Karpas-422 (cell line): ENCODE measurements around the gene IL16. TPM values are rescaled to one million over a fixed set of nuclear protein-coding genes. Genes with fewer than 3 reads are reported as not detected.

Source experiments
- DNase-seq: peaks from one replicate; pipeline ENCODE4 v3.0.0-alpha.2; 2015
- H2AFZ ChIP-seq: fragments of 200-600 bp; sonication (generic); 2 replicates; pipeline ENCODE4 v1.6.1; 2014; ENCODE audit warnings: antibody characterized with exemption, low read length, mixed read lengths
- H3K27ac ChIP-seq: fragments of 200-600 bp; sonication (generic); 2 replicates; pipeline ENCODE4 v1.5.1; 2014; ENCODE audit warnings: mild to moderate bottlenecking, low read length, moderate library complexity
- H3K27me3 ChIP-seq: fragments of 200-600 bp; sonication (generic); 2 replicates; pipeline ENCODE4 v1.6.1; 2014; ENCODE audit warnings: low read length, mixed read lengths
- H3K36me3 ChIP-seq: fragments of 200-600 bp; sonication (generic); 2 replicates; pipeline ENCODE4 v1.6.1; 2014; ENCODE audit warnings: low read length, mixed read lengths; ENCODE audit not compliant: insufficient read depth
- H3K4me1 ChIP-seq: fragments of 200-600 bp; sonication (generic); 2 replicates; pipeline ENCODE4 v1.6.1; 2014; ENCODE audit warnings: mild to moderate bottlenecking, low read length, mixed read lengths
- H3K4me2 ChIP-seq: fragments of 200-600 bp; sonication (generic); 2 replicates; pipeline ENCODE4 v1.6.1; 2014; ENCODE audit warnings: low read length, low read depth, mild to moderate bottlenecking; ENCODE audit not compliant: poor library complexity, severe bottlenecking
- H3K4me3 ChIP-seq: fragments of 200-600 bp; sonication (generic); 2 replicates; pipeline ENCODE4 v1.5.1; 2014; ENCODE audit warnings: mild to moderate bottlenecking, antibody characterized with exemption, low read length, mixed read lengths
- H3K79me2 ChIP-seq: fragments of 200-600 bp; sonication (generic); 2 replicates; pipeline ENCODE4 v1.6.1; 2014; ENCODE audit warnings: mild to moderate bottlenecking, low read length, mixed read lengths
- H3K9ac ChIP-seq: fragments of 200-600 bp; sonication (generic); 2 replicates; pipeline ENCODE4 v1.6.0; 2014; ENCODE audit warnings: low read length
- H3K9me2 ChIP-seq: fragments of 200-600 bp; sonication (generic), shearing (Covaris generic); replicated peaks from 2 replicates; pipeline ENCODE4 v1.6.0; 2014; ENCODE audit warnings: mild to moderate bottlenecking, low read length, moderate library complexity; ENCODE audit not compliant: insufficient read depth
- H3K9me3 ChIP-seq: fragments of 300-700, 200-600 bp; sonication (generic); 2 replicates; pipeline ENCODE4 v1.6.1; 2014; ENCODE audit warnings: low read length, mixed read lengths
- H4K20me1 ChIP-seq: fragments of 200-600 bp; sonication (generic); 2 replicates; pipeline ENCODE4 v1.6.1; 2014; ENCODE audit warnings: mild to moderate bottlenecking, antibody characterized with exemption, low read length, low read depth; ENCODE audit not compliant: insufficient read depth
- total RNA-seq: library from RNA; depleted of rRNA; stranded (reverse); fragments of >200 nt; shearing (Covaris generic); gene quantifications from 2 replicates; pipeline ENCODE4 v1.2.3, GENCODE V29; 2014; ENCODE audit warnings: low replicate concordance

IL16 gene
- total RNA-seq, 1 experiment from 2014 or later, result 3.3 TPM

DNA sequence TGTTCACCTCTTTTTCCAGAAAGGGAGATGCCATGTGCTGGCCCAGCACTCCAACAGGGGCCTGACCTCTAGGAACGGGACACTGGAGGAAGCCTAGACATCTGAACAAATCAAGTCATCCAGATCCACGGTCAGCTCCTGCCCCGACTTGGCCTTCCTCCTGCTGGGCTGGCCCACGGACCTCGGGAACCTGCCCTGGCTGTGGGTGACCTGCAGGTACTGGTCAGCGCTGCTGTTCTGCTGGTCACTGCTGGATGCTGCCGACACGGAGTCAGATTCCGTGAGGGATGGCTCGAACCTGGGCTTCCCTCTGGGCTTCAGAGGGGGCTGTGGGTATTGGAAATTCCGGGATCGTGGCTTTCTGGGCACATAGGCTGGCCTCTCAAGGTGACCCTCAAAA, 135.6 kb downstream of the IL16 start:
- H3K4me1 ChIP-seq, result no peaks in the 10 kb centered on the region
- DNase-seq, result no peak
- no peaks in the 10 kb centered on the region for H3K9me2 ChIP-seq
- H2AFZ ChIP-seq, result no peak overlapping the region
- no peak overlapping the region for H3K9ac ChIP-seq
- H3K27me3 ChIP-seq, result no peaks in the 10 kb centered on the region
- no peak overlapping the region for H3K4me3 ChIP-seq
- H3K9me3 ChIP-seq, result no peaks in the 10 kb centered on the region
- H3K79me2 ChIP-seq, result no peaks in the 10 kb centered on the region
- H3K27ac ChIP-seq, result no peak overlapping the region
- H4K20me1 ChIP-seq, result no peaks in the 10 kb centered on the region
- H3K36me3 ChIP-seq, result no peaks in the 10 kb centered on the region
- no peak overlapping the region for H3K4me2 ChIP-seq

DNA sequence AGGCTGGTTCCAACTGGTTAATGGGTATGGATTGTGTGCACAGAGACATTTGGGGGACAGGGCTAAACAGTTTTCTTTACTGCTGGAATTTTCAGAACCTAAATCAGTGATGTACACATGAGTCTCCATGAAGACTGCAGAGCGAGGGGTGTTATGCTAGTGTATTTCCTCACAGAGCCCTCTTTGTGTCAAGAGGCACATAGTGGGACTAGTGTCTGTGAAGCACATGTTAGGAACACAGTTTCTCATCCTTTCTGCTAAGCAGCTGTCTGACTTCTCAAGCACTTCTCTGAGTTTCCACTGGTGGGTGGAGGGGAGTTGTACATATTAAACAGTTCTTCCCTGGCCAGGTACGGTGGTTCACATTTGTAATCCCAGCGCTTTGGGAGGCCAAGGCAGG, 136.7 kb downstream of the IL16 start:
- H3K79me2 ChIP-seq, result no peaks in the 10 kb centered on the region
- no peaks in the 10 kb centered on the region for H3K4me1 ChIP-seq
- H3K36me3 ChIP-seq, result no peaks in the 10 kb centered on the region
- no peak overlapping the region for H3K4me3 ChIP-seq
- H3K4me2 ChIP-seq, result no peak overlapping the region
- H3K9me2 ChIP-seq, result no peaks in the 10 kb centered on the region
- H3K27me3 ChIP-seq, result no peaks in the 10 kb centered on the region
- no peaks in the 10 kb centered on the region for H4K20me1 ChIP-seq
- no peak overlapping the region for H3K9ac ChIP-seq
- no peak overlapping the region for H3K27ac ChIP-seq
- no peaks in the 10 kb centered on the region for H3K9me3 ChIP-seq
- no peak overlapping the region for H2AFZ ChIP-seq
- DNase-seq, result no peak

DNA sequence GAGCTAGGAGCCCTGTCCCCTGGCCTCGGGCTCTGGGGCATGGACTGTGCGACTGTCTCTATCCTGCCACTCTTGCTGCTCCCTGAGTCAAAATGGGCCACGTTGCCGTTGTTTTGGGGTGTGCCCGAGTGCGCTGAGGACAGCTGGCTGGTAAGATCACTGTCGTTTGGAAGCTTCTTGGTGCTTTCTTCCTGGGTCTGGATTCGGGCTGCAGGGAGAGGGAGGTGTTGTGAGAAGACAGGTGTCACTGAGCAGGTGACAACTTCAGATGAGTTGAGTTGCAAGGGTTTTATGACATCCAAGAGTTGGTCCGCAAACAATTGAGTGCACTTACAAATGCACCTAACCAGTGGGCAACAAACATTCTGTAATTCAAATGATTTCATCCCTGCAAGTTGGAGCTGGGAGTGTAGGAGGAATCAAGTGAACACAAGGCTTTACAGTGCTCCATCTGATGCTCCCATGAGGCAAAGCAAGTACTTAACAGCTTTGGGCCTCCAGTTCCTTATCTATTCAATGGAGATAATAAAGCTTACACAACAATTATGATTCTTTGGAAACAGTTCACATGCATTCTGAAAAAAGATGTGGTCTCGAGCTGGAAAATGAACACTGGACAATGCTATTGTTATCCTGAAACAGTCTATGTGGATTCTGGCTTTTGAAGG, 138.2 kb downstream of the IL16 start:
- Histone ChIP-seq H3K27ac (no peak overlapping the region), H4K20me1 (no peaks in the 10 kb centered on the region), H2AFZ (no peak overlapping the region), H3K4me1 (no peaks in the 10 kb centered on the region), H3K4me2 (no peak overlapping the region), H3K9me2 (no peaks in the 10 kb centered on the region), H3K9me3 (no peaks in the 10 kb centered on the region), H3K27me3 (no peaks in the 10 kb centered on the region), H3K79me2 (no peaks in the 10 kb centered on the region), H3K9ac (no peak overlapping the region), H3K36me3 (no peaks in the 10 kb centered on the region), H3K4me3 (no peak overlapping the region)
- DNase-seq, result no peak

DNA sequence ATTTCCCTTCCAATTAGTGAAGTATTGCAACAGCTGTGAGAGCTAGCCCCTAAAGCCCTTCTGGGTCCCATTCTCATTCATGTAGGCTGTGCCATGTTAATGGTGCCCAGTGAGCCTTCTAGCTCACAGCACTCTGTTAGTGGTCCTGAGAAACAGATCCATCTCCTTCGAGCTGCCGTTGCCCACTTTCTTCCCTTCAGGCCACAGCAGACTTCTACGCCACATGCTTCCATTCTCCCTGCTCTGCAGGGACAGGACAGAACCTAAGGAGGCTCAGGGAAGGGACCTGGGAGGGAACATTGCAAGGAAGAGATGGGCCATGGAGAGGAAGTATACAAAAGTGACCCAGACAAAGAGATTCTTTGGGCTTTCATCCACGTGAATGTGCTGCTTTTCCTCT, 139.0 kb downstream of the IL16 start:
- H3K27me3 ChIP-seq, result no peaks in the 10 kb centered on the region
- H3K27ac ChIP-seq, result no peak overlapping the region
- no peak overlapping the region for H3K9ac ChIP-seq
- H3K9me3 ChIP-seq, result no peaks in the 10 kb centered on the region
- H4K20me1 ChIP-seq, result no peaks in the 10 kb centered on the region
- H2AFZ ChIP-seq, result no peak overlapping the region
- H3K36me3 ChIP-seq, result no peaks in the 10 kb centered on the region
- H3K4me3 ChIP-seq, result no peak overlapping the region
- H3K9me2 ChIP-seq, result no peaks in the 10 kb centered on the region
- no peak overlapping the region for H3K4me2 ChIP-seq
- no peaks in the 10 kb centered on the region for H3K4me1 ChIP-seq
- no peak for DNase-seq
- no peaks in the 10 kb centered on the region for H3K79me2 ChIP-seq

DNA sequence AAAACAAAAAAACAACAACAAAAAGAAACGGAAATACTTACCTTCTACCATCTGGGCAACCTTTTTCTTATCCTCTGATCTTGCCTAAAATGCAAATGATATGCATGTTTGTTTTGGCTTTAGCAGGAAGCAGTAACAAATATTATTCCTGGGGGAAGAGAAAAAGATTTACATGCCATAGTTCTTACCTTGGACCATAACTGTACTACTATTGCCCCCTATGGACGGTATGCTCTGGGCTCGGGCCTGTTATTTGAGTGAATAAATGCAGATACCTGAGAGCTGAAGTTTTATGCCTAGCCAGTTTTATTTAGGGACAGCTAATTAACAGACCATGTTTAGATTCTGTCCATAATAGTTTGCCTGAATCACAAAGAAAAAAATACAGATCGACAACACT, 139.9 kb downstream of the IL16 start:
- H3K9me3 ChIP-seq, result no peaks in the 10 kb centered on the region
- H3K9me2 ChIP-seq, result no peaks in the 10 kb centered on the region
- DNase-seq, result peak; percentile 65

DNA sequence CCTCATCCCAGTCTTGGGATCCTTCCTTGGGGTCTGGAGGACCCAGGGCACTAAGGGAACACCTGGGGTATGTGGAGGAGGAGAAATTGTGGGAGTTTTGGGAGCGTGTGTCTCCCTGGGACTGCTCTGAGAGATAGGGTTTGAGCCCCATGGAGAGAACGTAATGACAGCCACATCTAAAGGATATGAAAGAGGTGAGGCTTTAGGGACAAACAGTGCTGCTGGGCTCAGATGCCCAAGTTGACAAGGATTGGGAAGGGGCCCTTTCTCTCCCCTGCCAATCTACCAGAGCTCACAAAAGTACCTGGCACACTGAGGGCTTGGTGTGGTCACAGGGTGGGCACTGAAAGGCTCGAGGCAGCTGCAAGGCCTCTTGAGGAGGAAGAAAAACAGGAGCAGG, 140.6 kb downstream of the IL16 start:
- Histone ChIP-seq H3K9me2 (no peaks in the 10 kb centered on the region), H4K20me1 (no peaks in the 10 kb centered on the region), H3K36me3 (no peaks in the 10 kb centered on the region), H3K27me3 (no peaks in the 10 kb centered on the region), H3K4me1 (no peaks in the 10 kb centered on the region), H3K4me2 (no peak overlapping the region), H3K9ac (no peak overlapping the region), H3K4me3 (no peak overlapping the region), H3K9me3 (no peaks in the 10 kb centered on the region), H3K79me2 (no peaks in the 10 kb centered on the region), H3K27ac (no peak overlapping the region), H2AFZ (no peak overlapping the region)
- no peak for DNase-seq

More for the DNA sequence above, 139.9 kb downstream of the IL16 start:
- Histone ChIP-seq H3K4me3 (no peak overlapping the region), H3K9ac (no peak overlapping the region), H3K36me3 (no peaks in the 10 kb centered on the region), H4K20me1 (no peaks in the 10 kb centered on the region), H3K4me1 (no peaks in the 10 kb centered on the region), H3K27me3 (no peaks in the 10 kb centered on the region), H2AFZ (no peak overlapping the region), H3K79me2 (no peaks in the 10 kb centered on the region), H3K27ac (no peak overlapping the region), H3K4me2 (no peak overlapping the region)

DNA sequence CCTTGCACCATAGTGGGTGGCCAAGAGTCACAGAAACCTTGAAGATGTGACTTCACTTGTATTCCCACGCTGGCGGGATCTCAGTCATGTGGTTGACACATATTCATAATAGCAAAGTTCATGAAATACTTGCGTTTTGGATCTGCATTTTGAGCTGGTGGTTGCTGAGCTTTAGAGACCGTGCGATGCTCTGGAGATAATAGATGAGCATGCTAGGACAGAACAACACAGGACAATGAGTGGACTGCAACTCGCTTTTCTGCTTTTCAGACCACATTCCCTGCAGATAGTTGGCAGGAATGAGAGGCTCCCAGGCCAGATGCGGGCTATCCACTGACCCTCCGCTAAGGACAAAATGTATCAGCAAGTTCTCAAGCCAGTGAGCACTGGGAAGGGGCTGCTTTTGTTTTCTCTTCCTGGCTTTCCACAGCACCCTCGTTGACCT, 141.1 kb downstream of the IL16 start:
- Histone ChIP-seq H3K79me2 (no peaks in the 10 kb centered on the region), H3K4me3 (no peak overlapping the region), H3K9me3 (no peaks in the 10 kb centered on the region), H2AFZ (no peak overlapping the region), H3K4me1 (no peaks in the 10 kb centered on the region), H3K36me3 (no peaks in the 10 kb centered on the region), H4K20me1 (no peaks in the 10 kb centered on the region), H3K27ac (no peak overlapping the region), H3K27me3 (no peaks in the 10 kb centered on the region), H3K4me2 (no peak overlapping the region), H3K9ac (no peak overlapping the region), H3K9me2 (no peaks in the 10 kb centered on the region)
- DNase-seq, result no peak

DNA sequence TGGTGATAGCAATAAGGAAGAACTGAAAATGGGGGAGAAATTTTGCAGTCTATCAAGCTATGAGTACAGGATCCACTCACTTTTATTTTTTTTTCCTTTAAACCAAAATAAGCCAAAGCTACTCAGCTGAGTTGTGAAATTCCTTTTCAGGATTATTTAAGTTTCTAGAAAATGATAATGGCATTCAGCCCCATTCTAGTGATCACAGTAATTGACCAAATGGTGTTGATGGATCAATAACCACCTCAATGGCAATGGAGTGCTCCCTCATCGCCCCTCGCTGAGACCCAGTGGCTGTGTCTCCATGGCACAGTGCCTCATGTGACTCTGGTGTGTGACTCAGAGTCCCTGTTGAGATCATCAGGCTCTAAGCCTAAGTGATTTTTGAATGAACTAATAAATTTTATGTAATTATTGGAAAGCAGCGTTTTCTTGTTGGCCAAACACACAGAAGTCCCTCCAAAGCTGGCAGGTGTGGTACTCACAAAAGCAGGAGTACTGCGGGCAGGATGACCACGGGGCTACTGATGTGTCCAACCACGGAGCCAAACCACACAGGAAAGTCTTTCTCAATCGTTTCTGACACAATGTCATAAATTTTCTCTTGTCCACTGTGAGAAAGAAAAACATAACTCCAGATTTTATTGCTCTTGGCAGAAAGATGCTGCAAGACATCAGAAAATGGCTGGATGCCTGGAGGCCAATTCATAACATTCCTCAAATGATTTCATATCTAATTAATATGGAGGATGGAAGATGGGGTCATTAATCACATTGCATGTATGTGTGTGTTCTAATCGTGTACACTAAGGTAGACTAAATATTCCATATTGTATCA, 141.7 kb downstream of the IL16 start:
- H3K9ac ChIP-seq, result no peak overlapping the region
- H3K27me3 ChIP-seq, result no peaks in the 10 kb centered on the region
- no peak overlapping the region for H3K4me3 ChIP-seq
- H2AFZ ChIP-seq, result no peak overlapping the region
- H3K4me1 ChIP-seq, result no peaks in the 10 kb centered on the region
- no peak overlapping the region for H3K27ac ChIP-seq
- no peaks in the 10 kb centered on the region for H3K36me3 ChIP-seq
- no peaks in the 10 kb centered on the region for H3K79me2 ChIP-seq
- H3K4me2 ChIP-seq, result no peak overlapping the region
- H3K9me3 ChIP-seq, result no peaks in the 10 kb centered on the region
- DNase-seq, result no peak
- no peaks in the 10 kb centered on the region for H3K9me2 ChIP-seq
- H4K20me1 ChIP-seq, result no peaks in the 10 kb centered on the region
